Right lobe of liver (tissue), 4 donors: ENCODE results near the gene C22orf31.

Experiments used
- POLR2A ChIP-seq: fragments of 450-650 bp; IDR thresholded peaks from one replicate; pipeline ENCODE4 v1.6.1; 2017; ENCODE audit warnings: antibody characterized with exemption, mild to moderate bottlenecking
- TF ChIP-seq, protein P1 (sequence below), 4 donors: fragments of 200-600 bp in 3 of 4; fragments of 450-650 bp in 1 of 4; IDR thresholded peaks; one replicate each; pipeline versions ENCODE4 v1.5.1 to v1.8.0; 2016 to 2022; ENCODE audit warnings: antibody characterized with exemption in 4 of 4, mild to moderate bottlenecking in 2 of 4
- donor health status: DM: no; HTN: no; CAD: no.
- donor health status: DM: no; HTN: no; CAD: no.
- donor health status: DM: no; HTN: yes; CAD: no.

DNA sequence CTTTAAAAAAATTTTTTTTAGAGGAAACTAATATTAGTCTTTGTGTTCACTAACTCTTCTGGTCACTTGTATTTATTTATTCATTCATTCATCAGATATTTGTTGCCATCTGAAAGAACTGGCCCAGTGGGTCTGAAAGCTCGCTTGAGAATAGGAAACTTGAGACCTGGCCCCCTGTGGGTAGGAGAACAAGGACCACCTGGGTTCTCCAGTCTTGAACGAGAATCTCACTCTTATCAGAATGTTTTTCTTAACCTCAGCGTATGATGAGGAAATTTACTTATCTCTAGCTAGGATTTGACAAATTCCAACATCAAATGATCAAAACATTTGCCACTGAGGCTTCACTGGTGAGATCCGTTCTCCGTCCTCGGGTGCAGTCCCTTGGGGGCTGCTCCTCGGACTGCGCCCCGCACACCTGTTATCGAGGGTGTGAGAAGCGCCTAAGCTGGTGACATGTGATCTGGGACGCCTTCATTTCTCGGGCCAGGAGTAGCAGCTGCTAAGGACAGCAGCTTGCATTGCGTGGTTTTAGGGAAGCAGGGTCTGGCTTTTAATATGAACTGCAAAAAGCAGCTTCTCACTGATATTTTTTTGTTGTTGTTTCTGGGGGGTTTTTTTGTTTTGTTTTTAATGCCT, 6.3 kb downstream of the C22orf31 start:
- TF ChIP-seq, protein P1, sequence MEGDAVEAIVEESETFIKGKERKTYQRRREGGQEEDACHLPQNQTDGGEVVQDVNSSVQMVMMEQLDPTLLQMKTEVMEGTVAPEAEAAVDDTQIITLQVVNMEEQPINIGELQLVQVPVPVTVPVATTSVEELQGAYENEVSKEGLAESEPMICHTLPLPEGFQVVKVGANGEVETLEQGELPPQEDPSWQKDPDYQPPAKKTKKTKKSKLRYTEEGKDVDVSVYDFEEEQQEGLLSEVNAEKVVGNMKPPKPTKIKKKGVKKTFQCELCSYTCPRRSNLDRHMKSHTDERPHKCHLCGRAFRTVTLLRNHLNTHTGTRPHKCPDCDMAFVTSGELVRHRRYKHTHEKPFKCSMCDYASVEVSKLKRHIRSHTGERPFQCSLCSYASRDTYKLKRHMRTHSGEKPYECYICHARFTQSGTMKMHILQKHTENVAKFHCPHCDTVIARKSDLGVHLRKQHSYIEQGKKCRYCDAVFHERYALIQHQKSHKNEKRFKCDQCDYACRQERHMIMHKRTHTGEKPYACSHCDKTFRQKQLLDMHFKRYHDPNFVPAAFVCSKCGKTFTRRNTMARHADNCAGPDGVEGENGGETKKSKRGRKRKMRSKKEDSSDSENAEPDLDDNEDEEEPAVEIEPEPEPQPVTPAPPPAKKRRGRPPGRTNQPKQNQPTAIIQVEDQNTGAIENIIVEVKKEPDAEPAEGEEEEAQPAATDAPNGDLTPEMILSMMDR (IDR thresholded peaks at IDR 0.05) = no peak
- TF ChIP-seq POLR2A = no peak
